B cell (primary cell): ENCODE data around the gene GNA15. TPM values are rescaled to one million over a fixed set of nuclear protein-coding genes. Genes with fewer than 3 reads are reported as not detected.

Experiments
- ATAC-seq: fragments of 200-7000 bp; cut with Tn5 transposase; one replicate; pipeline ENCODE4 v1.10.0; 2021; ENCODE audit warnings: low read depth, mild to moderate bottlenecking, moderate number of reproducible peaks, moderate library complexity
- CTCF ChIA-PET: fragments of 350-600 bp; sonication (Branson Sonifier 250); formaldehyde crosslinking; loops from one replicate; lab custom pipeline; 2021; ENCODE audit warnings: antibody characterized with exemption, inconsistent platforms; lab: Charles Lee
- POLR2A ChIA-PET: fragments of 350-600 bp; sonication (Branson Sonifier 250); formaldehyde crosslinking; loops from one replicate; lab custom pipeline; 2021; ENCODE audit warnings: antibody characterized with exemption; lab: Charles Lee
- DNase-seq: peaks from one replicate; pipeline ENCODE4 v3.0.0; 2013
- H2AFZ ChIP-seq: 2 replicates; pipeline ENCODE4 v1.6.1; 2012; ENCODE audit warnings: mild to moderate bottlenecking, low read depth, low read length; ENCODE audit not compliant: insufficient read depth, poor library complexity, severe bottlenecking
- H3K27ac ChIP-seq, 2 donors: 1 replicate in 1 of 2; 2 replicates in 1 of 2; pipeline ENCODE4 v1.5.1; 2012 to 2013; ENCODE audit warnings: low read length in 2 of 2, mild to moderate bottlenecking in 2 of 2, moderate library complexity in 1 of 2
- H3K27me3 ChIP-seq, 4 experiments: fragments of 200-600 bp in 1 of 4; sonication (generic) in 1 of 4; replicated peaks in 1 of 4; 1 replicate in 2 of 4; 2 replicates in 2 of 4; pipeline versions ENCODE4 v1.6.1 to v1.7.0; 2013 to 2016; ENCODE audit warnings: low read length in 3 of 4, mild to moderate bottlenecking in 2 of 4, mixed read lengths in 1 of 4, moderate library complexity in 1 of 4; ENCODE audit not compliant: insufficient read depth in 4 of 4, control insufficient read depth in 3 of 4; ENCODE audit errors: control extremely low read depth in 1 of 4
- H3K36me3 ChIP-seq, 2 experiments: replicated peaks in 1 of 2; 1 replicate in 1 of 2; 2 replicates in 1 of 2; pipeline versions ENCODE4 v1.6.1 to v1.7.1; 2013; ENCODE audit warnings: low read length in 1 of 2; ENCODE audit not compliant: insufficient read depth in 2 of 2, control insufficient read depth in 1 of 2; ENCODE audit errors: control extremely low read depth in 1 of 2, extremely low read depth in 1 of 2
- H3K4me1 ChIP-seq, 2 donors: fragments of 200-600 bp in 1 of 2; sonication (generic) in 1 of 2; 1 replicate in 1 of 2; 2 replicates in 1 of 2; pipeline versions ENCODE4 v1.5.1 to v1.6.1; 2013 to 2017; ENCODE audit warnings: low read length in 2 of 2; ENCODE audit not compliant: control insufficient read depth in 2 of 2, insufficient read depth in 2 of 2
- H3K4me2 ChIP-seq: replicated peaks from 2 replicates; pipeline ENCODE3; 2012; ENCODE audit warnings: mild to moderate bottlenecking, low read depth, low read length; ENCODE audit not compliant: poor library complexity, severe bottlenecking
- H3K4me3 ChIP-seq, 5 experiments: fragments of 200-600 bp in 1 of 5; sonication (generic) in 1 of 5; 1 replicate in 3 of 5; 2 replicates in 2 of 5; pipeline versions ENCODE4 v1.5.1 to v1.7.0; 2011 to 2016; ENCODE audit warnings: low read length in 4 of 5, mild to moderate bottlenecking in 4 of 5, low read depth in 2 of 5, control low read depth in 1 of 5, moderate library complexity in 1 of 5; ENCODE audit not compliant: insufficient read depth in 1 of 5; ENCODE audit errors: control extremely low read depth in 1 of 5, extremely low read depth in 1 of 5
- H3K79me2 ChIP-seq: fragments of 200-600 bp; sonication (generic); one replicate; pipeline ENCODE4 v1.6.0; 2016; ENCODE audit warnings: low read length; ENCODE audit not compliant: control insufficient read depth, insufficient read depth
- H3K9ac ChIP-seq: fragments of 200-600 bp; sonication (generic); 2 replicates; pipeline ENCODE4 v1.6.1; 2017; ENCODE audit warnings: mild to moderate bottlenecking, low read length, moderate library complexity
- H3K9me3 ChIP-seq, 3 donors: one replicate each; pipeline versions ENCODE4 v1.6.1 to v1.7.1; 2013; ENCODE audit warnings: low read length in 2 of 3; ENCODE audit not compliant: control insufficient read depth in 2 of 3, insufficient read depth in 1 of 3; ENCODE audit errors: control extremely low read depth in 1 of 3
- H4K20me1 ChIP-seq: 2 replicates; pipeline ENCODE4 v1.6.0; 2012; ENCODE audit warnings: mild to moderate bottlenecking, low read length; ENCODE audit not compliant: insufficient read depth, control insufficient read depth, poor library complexity, severe bottlenecking
- H3K27ac Mint-ChIP-seq: one replicate; pipeline ENCODE4 v1.8.0; 2021; ENCODE audit warnings: mixed read lengths
- H3K27me3 Mint-ChIP-seq: one replicate; pipeline ENCODE4 v1.8.0; 2021; ENCODE audit warnings: mixed read lengths
- H3K4me1 Mint-ChIP-seq: one replicate; pipeline ENCODE4 v1.8.0; 2021; ENCODE audit warnings: mixed read lengths
- H3K4me3 Mint-ChIP-seq: one replicate; pipeline ENCODE4 v1.8.0; 2021; ENCODE audit warnings: mixed read lengths
- H3K9me3 Mint-ChIP-seq: one replicate; pipeline ENCODE4 v1.8.0; 2022; ENCODE audit warnings: mixed read lengths; ENCODE audit not compliant: insufficient read depth
- CTCF ChIP-seq: fragments of 200-600 bp; IDR thresholded peaks from one replicate; pipeline ENCODE4 v1.8.0; 2022; ENCODE audit warnings: antibody characterized with exemption, mild to moderate bottlenecking
- EZH2 ChIP-seq: IDR thresholded peaks from 2 replicates; pipeline ENCODE4 v1.6.1; 2012; ENCODE audit warnings: borderline replicate concordance, low read depth, mild to moderate bottlenecking, moderate library complexity, low read length; ENCODE audit not compliant: insufficient read depth, poor library complexity, severe bottlenecking
- WGBS: methylation state at CpG from one replicate; pipeline ENCODE4 v1.1.5; 2013; ENCODE audit warnings: missing lambda C conversion rate; ENCODE audit not compliant: insufficient coverage; 5-methylcytosine and 5-hydroxymethylcytosine counted together
- intact Hi-C: fragments of 100-400 bp; cut with micrococcal nuclease; formaldehyde crosslinking; loops from one replicate; pipeline ENCODE4 v1.10.0; 2022
- polyA plus RNA-seq: library from polyadenylated mRNA; depleted of rRNA; stranded (reverse); fragments of >200 nt; gene quantifications from 2 replicates; pipeline ENCODE4 v1.2.3, GENCODE V29; 2012
- total RNA-seq, 2 donors: library from RNA; stranded (reverse); fragments of 120-200 nt in 1 of 2; gene quantifications; 1 replicate in 1 of 2; 2 replicates in 1 of 2; pipeline versions ENCODE4 v1.2.3 to v1.2.4, GENCODE V29; 2013 to 2022

Gene GNA15
- total and polyA plus RNA-seq, 2 donors (not counting 1 experiment from before 2014, with no cell fraction given) = 0.37 to 0.52 TPM

- CTCF ChIA-PET = interaction anchor here (1.1 kb wide), 1 partner anchor 9 kb away, joined by 3 read pairs; no protein-coding TSS in a partner anchor
Observed at GRCh38 chr19:3113100-3114017, 22.5 kb upstream of the GNA15 start.

More at GRCh38 chr19:3113100-3114017, 22.5 kb upstream of the GNA15 start:
- peaks cover 0 to 4% of the 10 kb centered on the region in 2 donors for H3K4me1 ChIP-seq
- TF ChIP-seq CTCF = no peak
- no peak for TF ChIP-seq EZH2
- H3K4me3 ChIP-seq = no peak overlapping the region
- peaks cover 5% of the 10 kb centered on the region for H3K79me2 ChIP-seq
- H3K9ac ChIP-seq = no peak overlapping the region
- no peak overlapping the region for H2AFZ ChIP-seq
- H3K9me3 Mint-ChIP-seq = no peaks in the 10 kb centered on the region
- no peak overlapping the region for H3K27ac ChIP-seq
- H3K9me3 ChIP-seq = peaks cover 0 to 3% (median 0%) of the 10 kb centered on the region in 3 donors
- POLR2A ChIA-PET = interaction anchor here (0.6 kb wide), 1 partner anchor 239 kb away, joined by 6 read pairs; no protein-coding TSS in a partner anchor
- H3K36me3 ChIP-seq = no peaks in the 10 kb centered on the region
- no peaks in the 10 kb centered on the region for H3K27me3 ChIP-seq
- H3K4me1 Mint-ChIP-seq = peaks cover 4% of the 10 kb centered on the region
- no peak overlapping the region for H3K27ac Mint-ChIP-seq
- intact Hi-C loops = no loop called here
- no peak overlapping the region for H3K4me2 ChIP-seq
- H4K20me1 ChIP-seq = peaks cover under 1% of the 10 kb centered on the region
- ATAC-seq (no peak), DNase-seq (no peak)
- 93% methylated on average over 59 of the region's 59 CpGs for WGBS
- H3K27me3 Mint-ChIP-seq = no peaks in the 10 kb centered on the region
- H3K4me3 Mint-ChIP-seq = no peak overlapping the region
